ENCODE results near the gene CYTH1.

DNA sequence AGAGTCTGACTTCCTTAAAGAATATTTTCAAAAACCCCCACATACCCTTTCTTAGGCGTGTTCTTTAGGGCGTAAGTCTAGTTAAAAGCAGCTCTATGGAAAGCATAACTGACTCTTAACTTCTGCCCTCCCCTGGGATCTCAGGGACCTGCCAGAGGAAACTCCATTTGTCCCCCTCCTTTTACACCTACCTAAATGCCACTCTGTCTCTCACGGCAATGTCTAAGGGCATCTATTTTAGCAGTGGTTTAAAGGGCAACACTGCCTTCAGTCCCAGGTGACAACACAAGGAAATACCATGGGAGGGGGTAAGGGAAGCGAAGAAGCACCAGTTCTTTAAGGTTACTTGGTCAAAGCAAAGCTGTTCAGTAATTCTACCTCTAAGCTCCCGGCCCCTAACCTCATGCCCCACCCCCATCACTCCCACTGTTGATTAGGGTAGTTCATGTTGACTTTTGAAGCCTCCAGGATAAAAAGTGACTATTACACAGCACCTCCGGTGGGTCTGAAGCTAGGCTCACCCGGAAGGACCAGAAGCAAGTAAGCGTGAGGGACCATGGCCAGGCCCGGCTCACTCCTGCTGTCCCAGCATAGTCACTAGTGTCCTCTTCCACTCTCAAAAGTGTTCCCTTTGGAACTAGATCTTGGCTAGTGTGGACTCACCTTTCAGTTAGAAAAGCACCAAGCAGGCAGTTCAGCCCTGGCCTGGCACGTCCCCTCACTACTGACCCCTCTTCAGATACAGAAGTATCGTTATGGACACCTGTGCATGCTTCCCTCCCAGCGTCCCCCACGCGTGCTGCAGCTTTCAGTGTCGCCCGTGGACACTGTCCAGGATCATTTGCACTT is 47.1 kb downstream of the CYTH1 start:
- TF ChIP-seq, protein P1, sequence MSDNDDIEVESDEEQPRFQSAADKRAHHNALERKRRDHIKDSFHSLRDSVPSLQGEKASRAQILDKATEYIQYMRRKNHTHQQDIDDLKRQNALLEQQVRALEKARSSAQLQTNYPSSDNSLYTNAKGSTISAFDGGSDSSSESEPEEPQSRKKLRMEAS (IDR thresholded peaks at IDR 0.05; ENCODE audit: low read depth), result no peak
- TF ChIP-seq, protein P2, sequence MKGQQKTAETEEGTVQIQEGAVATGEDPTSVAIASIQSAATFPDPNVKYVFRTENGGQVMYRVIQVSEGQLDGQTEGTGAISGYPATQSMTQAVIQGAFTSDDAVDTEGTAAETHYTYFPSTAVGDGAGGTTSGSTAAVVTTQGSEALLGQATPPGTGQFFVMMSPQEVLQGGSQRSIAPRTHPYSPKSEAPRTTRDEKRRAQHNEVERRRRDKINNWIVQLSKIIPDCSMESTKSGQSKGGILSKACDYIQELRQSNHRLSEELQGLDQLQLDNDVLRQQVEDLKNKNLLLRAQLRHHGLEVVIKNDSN (IDR thresholded peaks at IDR 0.05; ENCODE audit: borderline replicate concordance, low read depth), result no peak
- TF ChIP-seq, protein P3, sequence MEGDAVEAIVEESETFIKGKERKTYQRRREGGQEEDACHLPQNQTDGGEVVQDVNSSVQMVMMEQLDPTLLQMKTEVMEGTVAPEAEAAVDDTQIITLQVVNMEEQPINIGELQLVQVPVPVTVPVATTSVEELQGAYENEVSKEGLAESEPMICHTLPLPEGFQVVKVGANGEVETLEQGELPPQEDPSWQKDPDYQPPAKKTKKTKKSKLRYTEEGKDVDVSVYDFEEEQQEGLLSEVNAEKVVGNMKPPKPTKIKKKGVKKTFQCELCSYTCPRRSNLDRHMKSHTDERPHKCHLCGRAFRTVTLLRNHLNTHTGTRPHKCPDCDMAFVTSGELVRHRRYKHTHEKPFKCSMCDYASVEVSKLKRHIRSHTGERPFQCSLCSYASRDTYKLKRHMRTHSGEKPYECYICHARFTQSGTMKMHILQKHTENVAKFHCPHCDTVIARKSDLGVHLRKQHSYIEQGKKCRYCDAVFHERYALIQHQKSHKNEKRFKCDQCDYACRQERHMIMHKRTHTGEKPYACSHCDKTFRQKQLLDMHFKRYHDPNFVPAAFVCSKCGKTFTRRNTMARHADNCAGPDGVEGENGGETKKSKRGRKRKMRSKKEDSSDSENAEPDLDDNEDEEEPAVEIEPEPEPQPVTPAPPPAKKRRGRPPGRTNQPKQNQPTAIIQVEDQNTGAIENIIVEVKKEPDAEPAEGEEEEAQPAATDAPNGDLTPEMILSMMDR (IDR thresholded peaks at IDR 0.05), result no peak
- TF ChIP-seq TCF12 (IDR thresholded peaks at IDR 0.05), result no peak
- no peak for TF ChIP-seq ELF1 (IDR thresholded peaks at IDR 0.05)
- no peak for TF ChIP-seq CHD2 (IDR thresholded peaks at IDR 0.05; ENCODE audit: low read length, partially characterized antibody)
- TF ChIP-seq GABPA (IDR thresholded peaks at IDR 0.05; ENCODE audit: low read depth), result no peak
- no peak for TF ChIP-seq JUND (IDR thresholded peaks at IDR 0.05)
- TF ChIP-seq, protein P4, sequence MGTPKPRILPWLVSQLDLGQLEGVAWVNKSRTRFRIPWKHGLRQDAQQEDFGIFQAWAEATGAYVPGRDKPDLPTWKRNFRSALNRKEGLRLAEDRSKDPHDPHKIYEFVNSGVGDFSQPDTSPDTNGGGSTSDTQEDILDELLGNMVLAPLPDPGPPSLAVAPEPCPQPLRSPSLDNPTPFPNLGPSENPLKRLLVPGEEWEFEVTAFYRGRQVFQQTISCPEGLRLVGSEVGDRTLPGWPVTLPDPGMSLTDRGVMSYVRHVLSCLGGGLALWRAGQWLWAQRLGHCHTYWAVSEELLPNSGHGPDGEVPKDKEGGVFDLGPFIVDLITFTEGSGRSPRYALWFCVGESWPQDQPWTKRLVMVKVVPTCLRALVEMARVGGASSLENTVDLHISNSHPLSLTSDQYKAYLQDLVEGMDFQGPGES (IDR thresholded peaks at IDR 0.05; ENCODE audit: low read depth, low read length), result no peak
- no peak for TF ChIP-seq POLR2AphosphoS5 (IDR thresholded peaks at IDR 0.05; ENCODE audit: low read depth, low read length)
- TF ChIP-seq, protein P5, sequence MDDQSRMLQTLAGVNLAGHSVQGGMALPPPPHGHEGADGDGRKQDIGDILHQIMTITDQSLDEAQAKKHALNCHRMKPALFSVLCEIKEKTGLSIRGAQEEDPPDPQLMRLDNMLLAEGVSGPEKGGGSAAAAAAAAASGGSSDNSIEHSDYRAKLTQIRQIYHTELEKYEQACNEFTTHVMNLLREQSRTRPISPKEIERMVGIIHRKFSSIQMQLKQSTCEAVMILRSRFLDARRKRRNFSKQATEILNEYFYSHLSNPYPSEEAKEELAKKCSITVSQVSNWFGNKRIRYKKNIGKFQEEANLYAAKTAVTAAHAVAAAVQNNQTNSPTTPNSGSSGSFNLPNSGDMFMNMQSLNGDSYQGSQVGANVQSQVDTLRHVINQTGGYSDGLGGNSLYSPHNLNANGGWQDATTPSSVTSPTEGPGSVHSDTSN (IDR thresholded peaks at IDR 0.05), result no peak
